ENCODE results near the gene RRP9.

GRCh38 chr3:51982352-51982837 lies 40.7 kb upstream of the RRP9 start:
- TF ChIP-seq POLR2A (IDR thresholded peaks at IDR 0.05) = no peak
- TF ChIP-seq CTCF (IDR thresholded peaks at IDR 0.05) = peak in 1 of 3 donors; percentile 27
- TF ChIP-seq EP300 (IDR thresholded peaks at IDR 0.05) = no peak
